ENCODE measurements around the gene NAA16.
A peak's percentile ranks its signal among the peaks of the same experiment; 100 is the strongest.
"Not testable (repeated sequence)": the region's sequence is repeated elsewhere in the genome, so short reads cannot be mapped to it uniquely, and the experiment has no call there.

Gene NAA16

DNA sequence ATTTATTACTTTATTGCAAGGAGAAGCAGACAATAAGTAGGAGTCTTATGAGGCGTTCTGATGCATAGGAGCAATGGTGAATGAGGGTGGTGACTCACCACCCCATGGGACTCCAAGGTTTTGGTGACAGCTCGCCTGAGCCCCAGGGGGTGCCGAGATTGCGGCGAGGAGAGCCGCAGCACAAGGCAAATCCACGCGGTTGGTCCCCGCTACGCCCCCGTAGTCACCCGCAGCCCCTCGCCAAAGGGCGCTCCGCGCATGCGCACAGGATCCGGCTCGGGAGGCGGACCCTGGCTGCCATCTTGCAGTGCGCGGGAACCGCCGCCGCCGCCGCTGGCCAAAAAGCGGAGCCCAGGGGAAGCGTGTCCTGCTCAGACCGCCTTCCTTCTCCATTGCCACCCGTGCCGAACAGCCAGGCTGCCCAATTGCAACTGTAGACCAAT is at the start of gene NAA16:
Gene NAA16 (plus strand): TSS at position 305 of the 443 bp plus-strand sequence. CDS start 262 bp downstream, outside the sequence.
- peak; percentile 95 for DNase-seq (ENCODE audit: low read depth)

DNA sequence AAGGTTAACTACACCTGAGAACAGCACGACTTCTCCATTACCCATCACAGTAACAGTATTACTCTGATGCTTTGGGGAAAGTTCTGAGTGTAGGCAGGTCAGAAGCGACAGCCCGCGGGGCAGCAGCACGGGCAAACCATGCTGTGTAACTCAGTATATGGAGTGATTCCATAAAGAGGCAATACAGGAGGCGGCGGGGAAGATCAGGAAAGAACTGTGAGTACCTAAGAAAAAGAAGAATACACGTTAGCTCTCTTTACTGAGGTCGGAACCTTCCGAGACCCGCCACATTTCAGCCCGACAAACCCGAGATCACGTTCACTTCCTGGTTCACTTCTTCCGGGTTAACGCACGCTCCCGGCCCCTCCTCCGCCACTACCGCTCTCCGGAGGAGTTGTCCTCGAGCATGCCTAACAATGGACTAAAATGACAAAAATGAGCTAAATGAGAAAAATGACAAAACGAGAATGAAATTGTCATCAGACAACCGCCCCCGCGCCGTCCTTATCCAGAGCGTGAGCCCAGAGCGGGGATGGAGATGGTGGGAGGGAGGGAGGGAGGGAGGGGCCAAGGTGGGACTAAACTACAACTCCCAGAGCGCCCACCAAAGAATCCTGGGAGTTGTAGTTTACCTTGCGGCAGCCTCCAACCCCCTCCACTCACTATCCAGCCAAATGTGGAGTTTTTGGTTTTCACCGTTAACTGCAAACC is 47.7 kb upstream of the NAA16 start, which contains the start of gene MTRF1:
Gene MTRF1 (minus strand): TSS at position 316 of the 711 bp plus-strand sequence. CDS start 2,669 bp downstream, outside the sequence.
- DNase-seq (ENCODE audit: low read depth): peak; percentile 67

- DNase-seq (ENCODE audit: low read depth): no peak
These were observed 44.0 kb upstream of the NAA16 start for GRCh38 chr13:41267106-41267505.

DNA sequence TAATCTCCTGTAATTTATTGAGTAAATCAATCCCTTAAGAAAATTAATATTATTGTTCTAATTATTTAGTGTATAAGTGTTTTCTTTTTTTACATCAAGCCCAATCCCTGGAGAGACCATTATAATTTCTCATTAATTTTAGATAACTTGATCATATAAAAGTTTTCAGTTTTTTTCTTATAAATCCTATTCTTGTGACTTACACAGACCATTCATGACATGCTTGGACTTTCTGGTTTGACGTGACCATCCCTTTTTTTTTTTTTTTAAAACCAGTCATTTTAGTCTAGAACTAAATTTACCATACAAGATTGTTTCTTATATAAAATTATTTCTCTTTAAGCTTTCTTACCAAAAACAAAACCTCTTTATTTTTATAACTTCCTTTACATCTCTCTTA is 42.3 kb upstream of the NAA16 start:
- no peak for DNase-seq (ENCODE audit: low read depth)

DNA sequence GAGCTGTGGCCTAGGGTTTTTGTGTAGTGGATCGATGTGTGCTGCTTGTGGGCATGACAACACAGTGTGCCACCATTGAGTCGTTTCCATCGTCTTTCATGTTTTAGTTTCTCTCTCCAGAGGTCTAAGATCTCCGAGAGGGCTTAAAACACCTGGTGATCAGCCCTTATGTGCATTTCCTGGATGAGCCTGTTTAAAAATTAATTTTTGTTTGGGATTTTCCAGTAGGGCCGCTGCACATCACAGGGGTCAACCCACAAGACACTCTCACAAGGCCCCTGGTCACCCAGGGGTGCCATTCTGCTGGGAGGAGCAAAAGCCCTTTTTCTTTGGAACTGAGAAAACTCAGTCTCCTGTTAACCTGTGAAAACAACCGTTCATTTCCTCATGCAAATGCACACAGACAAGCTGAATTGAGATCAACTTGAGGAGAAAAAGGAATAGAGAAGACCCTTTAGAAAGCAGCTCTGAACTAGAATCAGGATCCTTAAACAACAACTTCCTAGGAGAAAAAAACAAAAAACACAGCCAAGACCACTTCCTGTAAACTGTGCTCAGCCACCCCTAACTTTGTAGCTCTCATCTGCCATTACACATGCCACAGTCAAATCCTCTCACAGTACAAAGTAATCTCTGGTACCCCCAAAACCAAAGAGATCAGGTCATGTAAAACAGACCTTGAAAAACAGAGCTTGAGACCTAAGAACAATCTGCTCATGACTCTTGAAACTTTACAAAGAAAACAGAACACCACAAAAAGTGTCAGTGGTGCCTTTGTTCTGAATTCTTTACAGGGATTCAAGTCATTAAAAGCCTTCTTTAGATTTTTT is 39.4 kb upstream of the NAA16 start:
- DNase-seq (ENCODE audit: low read depth): no peak

DNA sequence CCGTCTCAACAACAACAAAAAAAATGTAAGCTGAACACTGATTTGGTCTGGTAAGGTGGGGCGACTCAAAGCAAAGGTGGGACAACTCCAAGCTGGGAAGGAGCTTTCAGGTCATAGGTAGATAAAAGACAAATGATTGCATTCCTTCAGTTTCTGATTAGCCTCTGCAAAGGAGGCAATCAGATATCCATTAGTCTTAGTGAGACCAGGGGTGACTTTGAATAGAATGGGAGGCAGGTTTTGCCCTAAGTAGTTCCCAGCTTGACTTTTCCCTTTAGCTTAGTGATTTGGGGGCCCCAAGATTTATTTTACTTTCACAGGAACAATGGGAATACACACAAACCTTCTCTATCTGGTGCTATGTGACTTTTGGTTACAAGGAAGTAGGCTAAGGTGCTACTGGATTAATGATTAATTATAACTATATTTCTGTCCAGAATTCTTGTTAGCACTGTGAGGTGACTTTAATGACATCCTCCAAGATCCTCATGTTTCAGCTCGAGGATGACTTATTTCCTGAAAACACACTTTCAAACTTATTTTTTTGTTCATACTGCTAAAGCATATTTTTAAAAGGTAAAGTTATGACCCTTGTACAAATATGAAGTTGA is 37.1 kb upstream of the NAA16 start:
- no peak for DNase-seq (ENCODE audit: low read depth)

DNA sequence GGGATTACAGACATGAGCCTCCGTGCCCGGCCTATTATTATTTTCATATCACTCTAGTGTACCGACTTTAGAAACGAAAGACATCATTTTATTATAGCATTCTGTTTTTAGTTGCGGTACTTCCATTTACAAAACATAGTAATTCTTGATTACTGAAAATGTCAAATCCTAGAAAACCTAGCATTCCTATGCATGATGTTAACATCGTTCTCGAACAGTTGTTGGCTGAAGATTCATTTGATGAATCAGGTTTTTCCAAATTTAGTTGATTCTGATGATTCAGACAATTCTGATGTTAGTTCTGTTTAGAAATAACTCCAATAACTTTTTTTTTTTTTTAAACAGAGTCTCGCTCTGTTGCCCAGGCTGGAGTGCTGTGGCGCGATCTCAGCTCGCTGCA is 36.2 kb upstream of the NAA16 start:
- DNase-seq (ENCODE audit: low read depth): no peak

DNA sequence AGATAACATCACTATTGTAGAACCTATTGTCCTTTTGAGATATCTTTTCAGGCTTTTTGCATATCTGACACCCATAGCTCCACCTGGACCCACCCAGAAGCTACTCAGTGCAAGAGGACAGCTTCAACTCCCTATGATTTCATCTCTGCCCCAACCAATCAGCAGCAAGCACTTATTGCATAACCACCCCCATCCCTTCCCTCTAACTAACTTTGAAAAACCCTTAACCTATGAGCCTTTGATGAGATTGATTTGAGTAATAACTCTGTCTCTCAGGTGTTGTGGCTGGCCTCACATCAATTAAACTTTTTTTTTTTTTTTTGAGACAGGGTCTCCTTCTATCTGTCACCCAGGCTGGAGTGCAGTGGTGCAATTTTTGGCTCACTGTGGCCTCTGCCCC is 34.2 kb upstream of the NAA16 start:
- DNase-seq (ENCODE audit: low read depth): no peak

- not testable (repeated sequence) for DNase-seq (ENCODE audit: low read depth)
These were observed 31.9 kb upstream of the NAA16 start for GRCh38 chr13:41279156-41279555.

- no peak for DNase-seq (ENCODE audit: low read depth)
These were observed 28.9 kb upstream of the NAA16 start for GRCh38 chr13:41282129-41282571.

- no peak for DNase-seq (ENCODE audit: low read depth)
These were observed 26.4 kb upstream of the NAA16 start for GRCh38 chr13:41284512-41285288.

- no peak for DNase-seq (ENCODE audit: low read depth)
These were observed 24.7 kb upstream of the NAA16 start for GRCh38 chr13:41286370-41286769.

DNA sequence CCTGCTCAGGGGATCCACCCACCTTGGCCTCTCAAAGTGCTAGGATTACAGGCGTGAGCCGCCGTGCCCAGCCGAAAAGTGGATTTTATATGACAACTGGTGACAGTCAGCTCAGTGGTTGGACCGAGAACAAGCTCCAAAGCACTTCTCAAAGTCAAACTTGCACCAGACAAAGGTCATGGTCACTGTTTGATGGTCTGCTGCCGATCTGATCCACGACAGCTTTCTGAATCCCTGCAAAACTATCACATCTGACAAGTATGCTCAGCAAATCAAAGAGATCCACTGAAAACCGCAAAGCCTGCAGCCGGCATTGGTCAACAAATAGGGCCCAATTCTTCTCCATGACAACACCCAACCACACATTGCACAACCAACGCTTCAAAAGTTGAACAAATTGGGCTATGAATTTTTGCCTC is 21.6 kb upstream of the NAA16 start:
- no peak for DNase-seq (ENCODE audit: low read depth)

- DNase-seq (ENCODE audit: low read depth): no peak
These were observed 19.8 kb upstream of the NAA16 start for GRCh38 chr13:41291246-41291645.

DNA sequence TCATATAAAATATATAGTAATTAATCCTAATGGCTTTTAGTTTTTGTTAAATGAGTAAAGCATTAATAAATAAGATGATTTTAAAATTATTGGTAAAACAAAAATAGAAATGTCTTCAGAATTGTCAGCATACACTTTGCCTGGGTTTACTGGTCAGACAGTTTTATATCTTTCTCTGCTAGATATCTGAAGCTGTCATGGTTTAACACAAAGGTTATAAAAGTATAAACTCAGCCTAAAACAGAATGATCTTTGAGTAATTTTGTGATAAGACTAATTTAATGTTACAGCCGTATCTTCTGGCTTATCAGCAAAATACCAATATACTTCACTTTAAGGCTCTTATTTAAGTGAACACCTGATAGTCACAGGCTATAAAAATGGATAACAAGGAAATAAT is 17.8 kb upstream of the NAA16 start:
- DNase-seq (ENCODE audit: low read depth): no peak

DNA sequence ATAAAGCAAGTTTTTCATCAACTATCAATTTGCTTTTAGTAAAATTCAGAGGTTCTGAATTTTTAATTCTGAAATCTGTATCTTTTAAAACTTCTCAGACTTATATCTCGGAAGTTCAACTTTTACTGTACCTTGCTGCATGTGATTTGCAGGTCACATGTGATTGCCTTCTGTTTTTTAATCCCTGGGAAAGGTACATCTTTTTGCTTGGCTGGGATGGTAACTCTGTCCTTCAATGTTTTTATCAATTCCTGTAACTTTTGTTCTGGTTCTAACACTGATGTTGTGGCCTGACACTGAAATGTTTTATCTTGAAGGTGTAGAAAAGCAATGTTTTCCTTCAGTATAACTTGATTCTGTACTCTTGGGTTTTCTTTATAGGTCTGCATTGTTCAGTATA is 16.2 kb upstream of the NAA16 start:
- no peak for DNase-seq (ENCODE audit: low read depth)

DNA sequence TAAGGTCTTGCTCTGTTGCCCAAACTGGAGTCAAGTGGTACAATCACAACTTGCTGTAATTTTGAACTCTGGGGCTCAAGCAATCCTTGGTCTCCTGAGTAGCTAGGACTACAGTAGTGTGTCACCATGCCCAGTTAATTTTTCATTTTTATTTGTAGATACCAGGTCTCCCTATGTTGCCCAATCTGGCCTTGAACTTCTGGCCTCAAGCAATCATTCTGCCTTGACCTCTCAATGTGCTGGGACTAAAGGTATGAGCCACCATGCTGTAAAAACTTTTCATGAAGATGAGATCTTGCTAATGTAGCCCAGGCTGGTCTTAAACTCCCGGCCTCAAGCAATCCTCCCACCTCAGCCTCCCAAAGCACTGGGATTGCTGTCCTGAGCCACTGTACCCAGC is 15.1 kb upstream of the NAA16 start:
- no peak for DNase-seq (ENCODE audit: low read depth)

- DNase-seq (ENCODE audit: low read depth): no peak
These were observed 14.0 kb upstream of the NAA16 start for GRCh38 chr13:41296879-41297646.

GRCh38 chr13:41299316-41300094 is 11.6 kb upstream of the NAA16 start:
- DNase-seq (ENCODE audit: low read depth): no peak

- DNase-seq (ENCODE audit: low read depth): no peak
These were observed 8.3 kb upstream of the NAA16 start for GRCh38 chr13:41302743-41303142.
